GM18499 (cell line): ENCODE measurements around the gene DENND1B.
A peak's percentile ranks its signal among the peaks of the same experiment; 100 is the strongest.
"Not testable (repeated sequence)": the region's sequence is repeated elsewhere in the genome, so short reads cannot be mapped to it uniquely, and the experiment has no call there.

Experiments used
- ATAC-seq: cut with Tn5 transposase; IDR thresholded peaks from one replicate; pipeline ENCODE4 v1.9.1; 2021; ENCODE audit warnings: moderate number of reproducible peaks; ENCODE audit not compliant: insufficient read depth, unreplicated experiment

DENND1B gene

GRCh38 chr1:197787056-197787455 is 11.8 kb upstream of the DENND1B start:
- no peak for ATAC-seq

GRCh38 chr1:197786280-197786679 is 11.0 kb upstream of the DENND1B start:
- no peak for ATAC-seq

GRCh38 chr1:197783510-197783948 is 8.2 kb upstream of the DENND1B start:
- ATAC-seq: no peak

GRCh38 chr1:197782722-197783360 is 7.6 kb upstream of the DENND1B start:
- no peak for ATAC-seq

GRCh38 chr1:197781968-197782721 is 6.9 kb upstream of the DENND1B start:
- no peak for ATAC-seq

GRCh38 chr1:197779921-197780320 is 4.6 kb upstream of the DENND1B start:
- no peak for ATAC-seq

GRCh38 chr1:197778366-197778945 is 3.2 kb upstream of the DENND1B start:
- no peak for ATAC-seq

- ATAC-seq: peak; percentile 45
Observed at GRCh38 chr1:197776351-197777105, 1.2 kb upstream of the DENND1B start.

GRCh38 chr1:197774466-197775281 is 606 bp downstream of the DENND1B start:
- peak; percentile 9 for ATAC-seq

GRCh38 chr1:197773856-197774255 is 1.4 kb downstream of the DENND1B start:
- no peak for ATAC-seq

- ATAC-seq: no peak
Observed at GRCh38 chr1:197771904-197772556, 3.2 kb downstream of the DENND1B start.

GRCh38 chr1:197771386-197771785 is 3.9 kb downstream of the DENND1B start:
- no peak for ATAC-seq

GRCh38 chr1:197770243-197770642 is 5.0 kb downstream of the DENND1B start:
- no peak for ATAC-seq

- no peak for ATAC-seq
Observed at GRCh38 chr1:197769287-197769686, 6.0 kb downstream of the DENND1B start.

- no peak for ATAC-seq
Observed at GRCh38 chr1:197768014-197768805, 7.1 kb downstream of the DENND1B start.

GRCh38 chr1:197763769-197764168 is 11.5 kb downstream of the DENND1B start:
- ATAC-seq: no peak

GRCh38 chr1:197763307-197763706 is 12.0 kb downstream of the DENND1B start:
- ATAC-seq: no peak

- ATAC-seq: peak; percentile 61
Observed at GRCh38 chr1:197761654-197762053, 13.6 kb downstream of the DENND1B start.

GRCh38 chr1:197755553-197755952 is 19.7 kb downstream of the DENND1B start:
- ATAC-seq: not testable (repeated sequence)
